HT-29 (cell line): ENCODE results near the gene LGR4. TPM values are rescaled to one million over a fixed set of nuclear protein-coding genes. Genes with fewer than 3 reads are reported as not detected.
A peak's percentile ranks its signal among the peaks of the same experiment; 100 is the strongest.
"Not testable (repeated sequence)": the region's sequence is repeated elsewhere in the genome, so short reads cannot be mapped to it uniquely, and the experiment has no call there.

Source experiments
- DNase-seq: peaks from one replicate; pipeline ENCODE4 v3.0.0-alpha.2; 2015; ENCODE audit warnings: low spot score
- small RNA-seq: library from RNA; depleted of rRNA; stranded (forward); fragments of <200 nt; gene quantifications from one replicate; pipeline ENCODE3, GENCODE V24; 2014
- total RNA-seq: library from RNA; depleted of rRNA; stranded (reverse); fragments of >200 nt; shearing (Covaris generic); gene quantifications from 2 replicates; pipeline ENCODE4 v1.2.3, GENCODE V29; 2014; rRNA removed

LGR4 gene
- total RNA-seq, 1 experiment from 2014 or later = 41.7 TPM

DNA sequence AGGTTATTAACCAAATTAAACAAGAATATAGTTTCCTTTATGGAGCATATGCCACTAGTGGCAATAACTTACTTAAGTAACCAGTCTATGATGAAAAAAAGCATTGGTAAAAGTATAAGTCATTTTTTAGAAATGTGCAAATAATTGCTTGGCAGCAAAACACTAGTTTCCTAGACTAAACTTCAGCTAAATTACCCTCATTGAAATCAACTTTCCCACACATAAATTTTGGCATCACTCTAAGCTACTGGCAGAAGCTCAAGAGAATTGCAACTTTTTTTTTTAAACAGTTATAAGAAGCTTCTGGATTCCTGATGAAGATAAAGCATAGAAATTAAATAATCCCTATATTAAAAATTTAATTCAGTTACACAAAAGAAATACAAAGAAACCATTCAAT is 122.1 kb downstream of the LGR4 start:
- DNase-seq = no peak

- DNase-seq = no peak
Observed at GRCh38 chr11:27349919-27350318, 122.7 kb downstream of the LGR4 start.

DNA sequence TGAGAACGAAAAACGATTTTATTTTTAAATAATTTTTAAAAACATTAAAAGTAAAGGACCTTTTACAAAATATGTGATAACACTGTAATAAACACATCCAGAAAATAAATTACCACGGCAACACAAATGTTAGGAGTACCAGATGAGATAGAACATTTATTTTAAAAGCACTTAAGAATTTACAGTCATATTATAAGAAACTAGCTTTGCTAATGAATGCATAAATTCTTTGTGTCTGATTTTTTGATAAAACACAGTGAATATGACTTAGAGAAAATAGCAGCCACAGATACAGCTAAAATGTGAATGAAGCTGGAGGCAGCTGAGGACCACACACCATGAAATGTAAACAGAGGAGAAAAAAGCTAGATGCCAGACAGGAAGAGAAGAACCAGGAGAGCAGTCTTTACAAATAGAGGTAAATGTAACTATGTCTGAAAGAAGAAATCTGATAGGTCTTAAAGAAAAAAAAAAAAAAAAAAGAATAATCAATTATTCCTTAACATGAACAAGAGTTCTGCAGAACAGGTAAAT is 124.2 kb downstream of the LGR4 start:
- no peak for DNase-seq

- no peak for DNase-seq
Observed at GRCh38 chr11:27347359-27348339, 124.9 kb downstream of the LGR4 start.

DNA sequence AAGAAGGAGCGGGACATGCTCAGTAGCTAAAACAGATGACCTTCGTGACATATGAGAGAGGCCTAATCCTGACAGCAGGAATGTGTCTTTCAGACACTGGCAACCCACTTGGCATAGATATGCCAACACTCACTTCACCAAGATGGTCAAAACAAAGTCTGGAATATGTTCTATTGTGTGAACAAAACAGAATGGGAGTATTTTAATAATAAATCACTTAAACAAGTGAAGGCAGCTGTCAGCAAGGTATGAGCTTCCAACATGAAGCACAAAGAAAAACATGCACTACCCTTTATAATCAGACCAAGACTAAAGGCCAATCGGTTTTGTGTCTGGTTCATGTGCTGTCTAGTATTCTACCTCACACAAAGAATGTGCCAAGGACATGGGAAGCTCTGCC is 132.6 kb downstream of the LGR4 start:
- no peak for DNase-seq

- not testable (repeated sequence) for DNase-seq
Observed at GRCh38 chr11:27334764-27335163, 137.8 kb downstream of the LGR4 start.

- DNase-seq = no peak
Observed at GRCh38 chr11:27331981-27332380, 140.6 kb downstream of the LGR4 start.

GRCh38 chr11:27330633-27331270 is 141.8 kb downstream of the LGR4 start:
- no peak for DNase-seq

- DNase-seq = no peak
Observed at GRCh38 chr11:27329867-27330632, 142.5 kb downstream of the LGR4 start.

GRCh38 chr11:27328614-27329013 is 144.0 kb downstream of the LGR4 start:
- no peak for DNase-seq

- not testable (repeated sequence) for DNase-seq
Observed at GRCh38 chr11:27327064-27327463, 145.5 kb downstream of the LGR4 start.

DNA sequence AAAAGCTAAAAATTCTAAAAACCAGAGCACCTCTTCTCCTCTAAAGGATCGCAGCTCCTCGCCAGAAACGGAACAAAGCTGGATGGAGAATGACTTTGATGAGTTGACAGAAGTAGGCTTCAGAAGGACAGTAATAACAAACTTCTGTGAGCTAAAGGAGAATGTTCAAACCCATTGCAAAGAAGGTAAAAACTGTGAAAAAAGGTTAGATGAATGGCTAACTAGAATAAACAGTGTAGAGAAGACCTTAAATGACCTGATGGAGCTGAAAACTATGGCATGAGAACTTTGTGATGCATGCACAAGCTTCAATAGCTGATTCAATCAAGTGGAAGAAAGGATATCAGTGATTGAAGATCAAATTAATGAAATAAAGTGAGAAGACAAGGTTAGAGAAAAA is 150.4 kb downstream of the LGR4 start:
- DNase-seq = not testable (repeated sequence)

DNA sequence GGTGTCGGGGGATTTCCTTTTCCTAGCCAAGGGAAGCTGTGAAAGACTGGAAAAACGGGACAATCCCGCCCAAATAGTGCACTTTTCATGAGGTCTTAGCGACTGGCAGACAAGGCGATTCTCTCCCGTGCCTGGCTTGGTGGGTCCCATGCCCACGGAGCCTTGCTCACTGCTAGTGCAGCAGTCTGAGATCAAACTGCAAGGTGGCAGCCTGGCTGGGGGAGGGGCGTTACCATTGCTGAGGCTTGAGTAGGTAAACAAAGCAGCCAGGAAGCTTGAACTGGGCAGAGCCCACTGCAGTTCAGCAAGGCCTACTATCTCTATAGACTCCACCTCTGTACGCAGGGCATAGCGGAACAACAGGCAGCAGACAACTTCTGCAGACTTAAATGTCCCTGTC is 151.2 kb downstream of the LGR4 start:
- DNase-seq = peak; percentile 61

GRCh38 chr11:27319072-27319471 is 153.5 kb downstream of the LGR4 start:
- peak; percentile 47 for DNase-seq

GRCh38 chr11:27317751-27318150 is 154.8 kb downstream of the LGR4 start:
- DNase-seq = no peak

Small RNA genes within 50 kb of the gene (small RNA-seq; reads per million reads assigned to genes)
- gene AC100771.1 = not detected
- gene MIR8087 = not detected
- gene RNA5SP339 = 1.1 reads per million, percentile 42 among the genes with 10 or more reads in this experiment

Other genes with a start within 250 kb of the LGR4 start
- 7.1 and 10.1 TPM in 2 replicates for gene CCDC34, start 109.6 kb downstream of the LGR4 start, total RNA-seq
- gene LIN7C, start 34.0 kb upstream of the LGR4 start, total RNA-seq = 26.0 and 31.7 TPM in 2 replicates
- 0.37 and 0.53 TPM in 2 replicates for gene BDNF, start 227.7 kb upstream of the LGR4 start, total RNA-seq